Measurements from ENCODE around the gene TNFSF9. TPM values are rescaled to one million over a fixed set of nuclear protein-coding genes. Genes with fewer than 3 reads are reported as not detected.
"Not testable (repeated sequence)": the region's sequence is repeated elsewhere in the genome, so short reads cannot be mapped to it uniquely, and the experiment has no call there.

Gene TNFSF9
- total RNA-seq, 4 donors from 2014 or later = 0.29 to 2.7 (median 0.45) TPM; not detected in 1

DNA sequence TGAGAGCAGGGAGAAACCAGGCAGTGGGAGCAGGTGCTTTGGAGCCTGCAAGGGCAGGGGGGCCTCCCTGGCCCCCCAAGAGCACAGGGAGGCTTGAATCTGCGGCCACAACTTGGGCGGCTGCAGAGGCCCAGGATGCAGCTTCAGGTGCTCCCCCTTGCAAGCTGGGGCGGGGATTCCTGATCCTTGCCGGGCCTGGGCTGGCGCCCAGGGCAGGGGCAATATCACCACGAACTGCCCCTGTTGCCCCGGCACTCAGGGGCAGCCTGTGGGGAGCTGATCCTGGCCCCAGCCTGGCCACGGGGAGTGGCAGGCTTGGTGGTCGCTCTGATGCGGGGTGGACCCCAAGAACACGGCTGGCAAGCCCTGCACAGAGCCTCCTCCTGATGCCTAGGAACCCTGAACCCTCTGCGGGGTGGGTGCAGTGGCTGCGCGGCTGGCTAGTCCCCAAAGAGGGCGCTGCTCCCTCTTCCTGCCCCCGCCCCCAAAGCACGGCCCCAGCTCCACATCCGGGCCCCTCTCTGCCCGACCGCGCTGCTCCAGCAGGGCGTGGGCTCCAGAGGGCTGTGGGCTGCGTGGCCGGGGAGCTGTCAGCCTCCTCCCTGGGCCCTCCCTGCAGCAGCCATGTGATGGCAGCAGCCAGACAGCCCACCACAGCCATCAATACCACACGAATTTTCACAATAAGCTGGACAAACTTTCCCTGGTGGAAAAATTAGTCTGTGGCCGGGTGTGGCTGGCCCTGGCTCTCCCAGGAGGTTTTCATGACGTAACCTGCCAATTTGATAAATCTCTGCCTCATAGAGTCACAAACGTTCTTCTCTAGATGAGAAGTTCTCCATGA is 21.0 kb downstream of the TNFSF9 start:
- WGBS = 59% methylated on average over 9 of the region's 28 CpGs
- H3K4me1 ChIP-seq = peaks cover 0 to 7% (median 0%) of the 10 kb centered on the region in 4 donors

DNA sequence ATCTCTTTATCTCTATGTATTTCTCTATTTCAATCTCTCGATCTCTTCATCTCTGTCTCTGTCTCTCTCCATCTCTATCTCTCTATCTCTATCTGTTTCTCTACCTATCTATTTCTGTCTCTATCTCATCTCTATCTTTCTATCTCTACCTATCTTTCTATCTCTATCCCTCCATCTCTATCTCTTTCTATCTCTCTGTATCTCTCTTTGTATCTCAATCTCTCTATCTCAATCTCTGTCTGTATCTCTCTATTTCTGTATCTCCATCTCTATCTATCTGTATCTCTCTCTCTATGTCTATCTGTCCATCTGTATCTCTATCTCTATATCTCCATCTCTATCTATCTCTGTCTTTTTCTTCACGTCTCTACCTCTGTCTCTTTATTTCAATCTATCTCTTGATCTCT is 25.2 kb downstream of the TNFSF9 start:
- no peaks in the 10 kb centered on the region for H3K36me3 ChIP-seq
- intact Hi-C loops (cut with DNase I) = no loop called here
- TF ChIP-seq, protein P1, sequence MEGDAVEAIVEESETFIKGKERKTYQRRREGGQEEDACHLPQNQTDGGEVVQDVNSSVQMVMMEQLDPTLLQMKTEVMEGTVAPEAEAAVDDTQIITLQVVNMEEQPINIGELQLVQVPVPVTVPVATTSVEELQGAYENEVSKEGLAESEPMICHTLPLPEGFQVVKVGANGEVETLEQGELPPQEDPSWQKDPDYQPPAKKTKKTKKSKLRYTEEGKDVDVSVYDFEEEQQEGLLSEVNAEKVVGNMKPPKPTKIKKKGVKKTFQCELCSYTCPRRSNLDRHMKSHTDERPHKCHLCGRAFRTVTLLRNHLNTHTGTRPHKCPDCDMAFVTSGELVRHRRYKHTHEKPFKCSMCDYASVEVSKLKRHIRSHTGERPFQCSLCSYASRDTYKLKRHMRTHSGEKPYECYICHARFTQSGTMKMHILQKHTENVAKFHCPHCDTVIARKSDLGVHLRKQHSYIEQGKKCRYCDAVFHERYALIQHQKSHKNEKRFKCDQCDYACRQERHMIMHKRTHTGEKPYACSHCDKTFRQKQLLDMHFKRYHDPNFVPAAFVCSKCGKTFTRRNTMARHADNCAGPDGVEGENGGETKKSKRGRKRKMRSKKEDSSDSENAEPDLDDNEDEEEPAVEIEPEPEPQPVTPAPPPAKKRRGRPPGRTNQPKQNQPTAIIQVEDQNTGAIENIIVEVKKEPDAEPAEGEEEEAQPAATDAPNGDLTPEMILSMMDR (IDR thresholded peaks at IDR 0.05) = no peak
- TF ChIP-seq EP300 (IDR thresholded peaks at IDR 0.05) (no peak), POLR2A (IDR thresholded peaks at IDR 0.05; ENCODE audit: low read depth) (no peak), POLR2AphosphoS5 (IDR thresholded peaks at IDR 0.05) (no peak)
- 88% methylated on average over 2 of the region's 2 CpGs for whole genome bisulfite sequencing
- DNase-seq (ENCODE audit: extremely low spot score) = no peak
- H3K27ac ChIP-seq (replicated peaks in 1 of 4) = no peak overlapping the region
- H3K9me3 ChIP-seq = no peaks in the 10 kb centered on the region
- peaks cover 0 to 7% (median 0%) of the 10 kb centered on the region in 4 donors for H3K4me1 ChIP-seq
- H3K27me3 ChIP-seq = peaks cover 0 to 29% (median 0%) of the 10 kb centered on the region in 4 donors
- no peak overlapping the region for H3K4me3 ChIP-seq

More for the DNA sequence above, 21.0 kb downstream of the TNFSF9 start:
- Histone ChIP-seq H3K27me3 (peaks cover 0 to 23% (median 0%) of the 10 kb centered on the region in 4 donors), H3K4me3 (no peak overlapping the region), H3K9me3 (no peaks in the 10 kb centered on the region), H3K36me3 (no peaks in the 10 kb centered on the region), H3K27ac (replicated peaks in 1 of 4) (no peak overlapping the region)
- TF ChIP-seq, protein P1 (IDR thresholded peaks at IDR 0.05) = no peak
- no peak for DNase-seq (ENCODE audit: extremely low spot score)
- intact Hi-C loops (cut with DNase I) = no loop called here

DNA sequence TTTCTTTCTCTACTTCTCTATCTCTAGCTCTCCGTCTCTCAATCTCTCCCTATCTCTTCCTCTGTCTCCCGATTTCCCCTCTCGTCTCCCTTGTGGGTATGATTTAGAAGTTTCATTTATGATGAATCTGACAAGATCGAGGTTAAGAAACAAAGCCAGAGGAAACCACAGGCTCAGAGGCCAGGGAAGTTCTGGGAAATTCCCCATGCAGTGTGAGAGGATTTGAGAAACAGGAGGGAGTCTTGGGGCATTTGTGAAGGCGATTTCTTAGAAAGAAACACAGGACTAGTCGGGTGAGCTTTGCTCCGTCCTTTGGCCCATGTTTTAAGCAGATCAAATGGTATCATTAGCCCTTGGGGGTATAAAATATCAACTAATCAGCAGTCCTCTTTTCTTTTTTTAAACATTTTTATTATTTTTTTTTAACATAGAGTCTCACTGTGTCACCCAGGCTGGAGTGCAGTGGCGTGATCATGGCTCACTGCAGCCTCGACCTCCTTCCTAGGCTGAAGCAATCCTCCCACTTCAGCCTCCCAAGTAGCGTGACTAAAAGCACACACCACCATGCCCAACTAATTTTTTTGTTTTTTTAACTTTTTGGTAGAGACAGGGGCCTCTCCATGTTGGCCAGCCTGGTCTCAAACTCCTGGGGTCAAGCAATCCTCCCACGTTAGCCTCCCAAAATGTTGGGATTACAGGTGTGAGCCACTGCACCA is 25.8 kb downstream of the TNFSF9 start:
- no peak overlapping the region for H3K27ac ChIP-seq (replicated peaks in 1 of 4)
- H3K36me3 ChIP-seq = no peaks in the 10 kb centered on the region
- 68% methylated on average over 11 of the region's 11 CpGs for WGBS
- intact Hi-C loops (cut with DNase I) = no loop called here
- TF ChIP-seq EP300 (IDR thresholded peaks at IDR 0.05) = no peak
- TF ChIP-seq, protein P1 (IDR thresholded peaks at IDR 0.05) = no peak
- no peak for TF ChIP-seq POLR2A (IDR thresholded peaks at IDR 0.05; ENCODE audit: low read depth)
- no peak for TF ChIP-seq POLR2AphosphoS5 (IDR thresholded peaks at IDR 0.05)
- DNase-seq (ENCODE audit: extremely low spot score) = no peak
- H3K9me3 ChIP-seq = no peaks in the 10 kb centered on the region
- peaks cover 0 to 6% (median 0%) of the 10 kb centered on the region in 4 donors for H3K4me1 ChIP-seq
- H3K4me3 ChIP-seq = no peak overlapping the region
- H3K27me3 ChIP-seq = peaks cover 0 to 30% (median 0%) of the 10 kb centered on the region in 4 donors

DNA sequence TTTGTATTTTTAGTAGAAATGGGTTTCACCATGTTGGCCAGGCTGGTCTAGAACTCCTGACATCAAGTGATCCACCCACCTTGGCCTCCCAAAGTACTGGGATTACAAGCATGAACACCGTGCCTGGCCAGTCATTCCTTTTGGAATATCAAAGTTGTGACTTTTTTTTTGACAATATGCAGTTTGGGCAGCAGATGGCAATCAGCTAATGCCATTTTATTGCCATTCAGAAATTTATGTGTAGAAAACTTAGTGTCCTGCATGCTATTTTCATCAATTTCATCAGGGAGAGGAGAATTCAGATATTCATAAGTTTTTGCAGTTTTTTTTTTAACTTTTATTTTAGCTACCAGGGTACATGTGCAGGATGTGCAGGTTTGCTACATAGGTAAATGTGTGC is 31.6 kb downstream of the TNFSF9 start:
- intact Hi-C loops (cut with DNase I); DNase-seq (ENCODE audit: extremely low spot score); H3K27ac ChIP-seq (replicated peaks in 1 of 4); H3K4me1 ChIP-seq; H3K4me3 ChIP-seq; H3K36me3 ChIP-seq: not testable (repeated sequence)
- Histone ChIP-seq H3K9me3 (peaks cover 0 to 16% (median 10%) of the 10 kb centered on the region in 4 donors), H3K27me3 (peaks cover 0 to 42% (median 0%) of the 10 kb centered on the region in 4 donors)
- 56% methylated on average over 1 of the region's 1 CpG for whole genome bisulfite sequencing

DNA sequence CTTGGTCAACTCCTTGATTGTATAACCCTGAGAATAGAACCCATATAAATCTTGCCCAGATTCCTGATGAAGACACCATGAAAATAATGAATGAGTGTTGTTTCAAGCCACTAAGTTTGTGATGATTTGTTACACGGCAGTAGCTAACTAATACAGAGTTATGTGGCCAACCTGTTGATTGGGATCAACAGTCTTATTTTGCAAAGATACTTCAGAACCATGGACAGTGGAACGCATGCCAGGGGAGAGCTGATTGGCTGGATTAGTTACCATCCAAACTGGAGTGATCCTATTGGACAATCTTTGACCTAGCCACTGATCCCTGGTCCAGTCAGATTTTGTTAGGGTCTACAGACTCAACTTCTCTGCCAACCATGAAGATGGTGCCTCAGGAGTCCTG is 33.6 kb downstream of the TNFSF9 start:
- Histone ChIP-seq H3K4me1 (no peaks in the 10 kb centered on the region), H3K27ac (replicated peaks in 1 of 4) (no peak overlapping the region), H3K9me3 (peaks cover 0 to 16% (median 10%) of the 10 kb centered on the region in 4 donors), H3K27me3 (peaks cover 0 to 41% (median 0%) of the 10 kb centered on the region in 4 donors), H3K4me3 (no peak overlapping the region), H3K36me3 (no peaks in the 10 kb centered on the region)
- no peak for TF ChIP-seq POLR2AphosphoS5 (IDR thresholded peaks at IDR 0.05)
- no peak for DNase-seq (ENCODE audit: extremely low spot score)
- intact Hi-C loops (cut with DNase I) = no loop called here
- 77% methylated on average over 2 of the region's 2 CpGs for WGBS

DNA sequence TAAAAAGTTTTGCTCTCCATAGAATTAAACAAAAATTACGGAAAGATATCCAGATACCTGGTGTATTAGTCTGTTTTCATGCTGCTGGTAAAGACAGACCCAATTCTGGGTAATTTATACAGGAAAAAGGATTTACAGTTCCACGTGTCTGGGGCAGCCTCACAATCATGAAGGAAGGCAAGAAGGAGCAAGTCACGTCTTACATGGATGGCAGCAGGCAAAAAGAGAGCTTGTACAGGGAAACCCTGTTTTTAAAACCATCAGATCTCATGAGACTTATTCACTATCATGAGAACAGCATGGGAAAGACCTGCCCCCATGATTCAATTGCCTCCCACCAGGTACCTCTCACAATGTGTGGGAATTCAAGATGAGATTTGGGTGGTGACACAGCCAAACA is 35.9 kb downstream of the TNFSF9 start:
- H3K27ac ChIP-seq (replicated peaks in 1 of 4); DNase-seq (ENCODE audit: extremely low spot score); H3K4me3 ChIP-seq; intact Hi-C loops (cut with DNase I); H3K4me1 ChIP-seq; H3K36me3 ChIP-seq: not testable (repeated sequence)
- Histone ChIP-seq H3K27me3 (peaks cover 0 to 51% (median 0%) of the 10 kb centered on the region in 4 donors), H3K9me3 (peaks cover 0 to 24% (median 18%) of the 10 kb centered on the region in 4 donors)
- 73% methylated on average over 3 of the region's 3 CpGs for WGBS

Measured in esophagus muscularis mucosa (tissue), 4 donors.